A673 (cell line): ENCODE measurements around the gene HBZ. TPM values are rescaled to one million over a fixed set of nuclear protein-coding genes. Genes with fewer than 3 reads are reported as not detected.

Experiments
- BruUV-seq: library from RNA; stranded (reverse); fragments of 400-500 nt; replicated peaks from 2 replicates; lab custom pipeline; 2021; lab: Mats Ljungman, UMichigan
- CTCF ChIA-PET: fragments of 300-600 bp; sonication (Branson Sonifier 250); formaldehyde crosslinking; loops from one replicate; lab custom pipeline; 2022; ENCODE audit warnings: antibody characterized with exemption; lab: Charles Lee
- POLR2A ChIA-PET: fragments of 300-600 bp; sonication (Branson Sonifier 250); formaldehyde crosslinking; loops from one replicate; lab custom pipeline; 2022; ENCODE audit warnings: antibody characterized with exemption; ENCODE audit not compliant: low non-redundant PET; lab: Charles Lee
- DNase-seq: peaks from one replicate; pipeline ENCODE4 v3.0.0-alpha.2; 2015; ENCODE audit warnings: low spot score
- H3K27ac ChIP-seq: fragments of 200-600 bp; sonication (generic); 2 replicates; pipeline ENCODE4 v1.5.1; 2016; ENCODE audit warnings: mixed run types, low read depth, mild to moderate bottlenecking, mixed read lengths, antibody characterized with exemption, low read length; ENCODE audit not compliant: poor library complexity, severe bottlenecking
- H3K27me3 ChIP-seq: fragments of 200-600 bp; sonication (generic); replicated peaks from 2 replicates; pipeline ENCODE4 v1.6.1; 2017; ENCODE audit warnings: mixed run types, low read depth, mild to moderate bottlenecking, mixed read lengths, antibody characterized with exemption, low read length; ENCODE audit not compliant: insufficient read depth, poor library complexity
- H3K36me3 ChIP-seq: fragments of 200-600 bp; sonication (generic); 2 replicates; pipeline ENCODE4 v1.6.1; 2016; ENCODE audit warnings: mixed run types, mild to moderate bottlenecking, mixed read lengths, antibody characterized with exemption, low read length; ENCODE audit not compliant: insufficient read depth, poor library complexity, severe bottlenecking
- H3K4me1 ChIP-seq: fragments of 200-600 bp; sonication (generic); 2 replicates; pipeline ENCODE4 v1.6.1; 2017; ENCODE audit warnings: mixed run types, mild to moderate bottlenecking, mixed read lengths, antibody characterized with exemption, low read length; ENCODE audit not compliant: insufficient read depth, poor library complexity, severe bottlenecking
- H3K4me3 ChIP-seq: fragments of 200-600 bp; sonication (generic); 2 replicates; pipeline ENCODE4 v1.5.1; 2016; ENCODE audit warnings: low read depth, mixed run types, mild to moderate bottlenecking, mixed read lengths, low read length; ENCODE audit not compliant: poor library complexity, severe bottlenecking
- H3K9me3 ChIP-seq: fragments of 200-600 bp; sonication (generic); 2 replicates; pipeline ENCODE4 v1.6.1; 2016; ENCODE audit warnings: mixed run types, low read depth, mild to moderate bottlenecking, mixed read lengths, antibody characterized with exemption, low read length; ENCODE audit not compliant: poor library complexity, severe bottlenecking
- CTCF ChIP-seq: fragments of 300-800, 200-600 bp; sonication (generic); conservative IDR thresholded peaks from 2 replicates; pipeline ENCODE4 v1.5.1; 2017; ENCODE audit warnings: low read depth, mild to moderate bottlenecking, antibody characterized with exemption, low read length, moderate library complexity, mixed read lengths
- EZH2 ChIP-seq: fragments of 200-600 bp; sonication (generic); IDR thresholded peaks from 2 replicates; pipeline ENCODE4 v1.6.1; 2017; ENCODE audit warnings: borderline replicate concordance, low read depth, mild to moderate bottlenecking, mixed read lengths, antibody characterized with exemption, low read length; ENCODE audit not compliant: poor library complexity, severe bottlenecking
- intact Hi-C: fragments of 100-400 bp; cut with micrococcal nuclease; formaldehyde crosslinking; loops from one replicate; pipeline ENCODE4 v1.10.0; 2022; ENCODE audit not compliant: unreplicated experiment
- total RNA-seq: library from RNA; stranded (reverse); gene quantifications from 2 replicates; pipeline ENCODE4 v1.2.3, GENCODE V29; 2021

The HBZ gene
- total RNA-seq, 1 experiment from 2014 or later: not detected

DNA sequence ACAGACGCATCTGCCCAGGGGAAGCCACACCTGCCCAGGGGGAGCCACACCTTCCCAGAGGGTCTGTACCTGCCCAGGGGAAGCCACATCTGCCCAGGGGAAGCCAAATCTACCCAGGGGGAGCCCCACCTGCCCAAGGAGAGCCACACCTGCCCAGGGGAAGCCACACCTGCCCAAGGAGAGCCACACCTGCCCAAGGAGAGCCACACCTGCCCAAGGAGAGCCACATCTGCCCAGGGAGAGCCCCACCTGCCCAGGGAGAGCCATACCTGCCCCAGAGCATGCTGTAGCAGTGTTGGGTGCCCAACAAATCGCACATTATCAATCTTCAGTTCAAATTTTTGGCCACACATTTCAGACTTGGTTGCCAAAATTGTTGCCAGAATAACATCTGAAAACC is 33.6 kb upstream of the HBZ start:
- ChIA-PET POLR2A (no interaction called here), CTCF (no interaction called here)
- DNase-seq: no peak
- H3K9me3 ChIP-seq: no peaks in the 10 kb centered on the region
- peaks cover 23% of the 10 kb centered on the region for H3K36me3 ChIP-seq
- no peak overlapping the region for H3K4me3 ChIP-seq
- no peak for TF ChIP-seq CTCF
- no peak for TF ChIP-seq EZH2
- peaks cover 3% of the 10 kb centered on the region for H3K4me1 ChIP-seq
- BruUV-seq: no TSS peak
- H3K27ac ChIP-seq: no peak overlapping the region
- no peaks in the 10 kb centered on the region for H3K27me3 ChIP-seq
- intact Hi-C loops: no loop called here

DNA sequence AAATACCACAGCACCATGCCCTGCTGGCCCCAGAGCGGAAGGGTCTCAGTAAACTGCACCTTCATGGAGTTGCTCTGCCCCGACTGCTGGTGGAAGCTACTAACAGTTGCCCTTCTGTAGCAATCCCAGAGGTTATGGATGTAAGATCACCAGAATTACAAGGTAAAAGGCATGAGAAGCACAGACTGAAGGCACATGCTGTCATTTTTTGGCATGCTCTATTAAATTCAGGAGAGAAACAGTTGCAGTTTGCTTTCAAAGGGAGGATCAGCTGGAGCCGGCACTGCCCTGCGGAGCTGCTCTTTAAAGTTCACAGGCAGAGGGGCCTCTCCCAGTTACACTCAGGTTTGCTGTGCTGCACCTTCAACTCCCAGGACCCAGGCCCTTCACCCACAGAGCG is 33.1 kb upstream of the HBZ start:
- TF ChIP-seq CTCF (no peak), EZH2 (no peak)
- CTCF ChIA-PET: no interaction called here
- Histone ChIP-seq H3K27ac (no peak overlapping the region), H3K36me3 (peaks cover 23% of the 10 kb centered on the region), H3K4me3 (no peak overlapping the region), H3K4me1 (no peaks in the 10 kb centered on the region), H3K27me3 (no peaks in the 10 kb centered on the region), H3K9me3 (no peaks in the 10 kb centered on the region)
- no TSS peak for BruUV-seq
- POLR2A ChIA-PET: no interaction called here
- intact Hi-C loops: no loop called here
- DNase-seq: no peak

DNA sequence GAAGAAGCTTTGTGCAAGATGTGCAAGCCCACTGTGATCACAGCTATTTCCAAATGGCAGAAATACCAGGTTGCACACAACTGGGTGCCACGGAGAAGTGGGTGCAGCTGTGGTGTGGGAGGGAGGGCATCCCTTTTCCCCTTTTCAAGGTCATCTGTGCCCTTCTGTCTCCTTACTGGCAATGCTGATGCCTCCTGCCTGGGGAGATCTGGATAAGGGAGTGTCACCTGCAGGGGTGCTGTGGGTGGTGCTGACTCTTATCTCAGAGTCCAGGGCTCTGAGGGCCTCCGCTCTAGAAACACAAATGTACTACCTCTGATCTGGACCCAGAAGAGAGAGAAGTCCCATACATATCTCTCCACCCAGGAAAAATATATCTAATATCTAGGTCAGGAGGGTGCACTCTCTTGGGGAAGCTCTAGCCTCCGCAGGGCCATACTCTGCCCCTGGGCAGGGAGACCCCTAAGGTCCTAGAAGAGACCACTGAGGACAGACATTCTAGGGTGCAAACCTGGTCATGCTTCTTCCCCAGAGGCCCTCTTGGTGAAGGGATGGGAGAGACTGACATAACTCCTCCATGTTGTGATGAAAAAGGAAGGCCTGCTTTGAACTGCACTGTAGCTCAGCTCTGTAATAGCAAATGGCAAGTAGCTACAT is 32.5 kb upstream of the HBZ start:
- ChIA-PET POLR2A (no interaction called here), CTCF (no interaction called here)
- no peak overlapping the region for H3K4me3 ChIP-seq
- TF ChIP-seq CTCF (no peak), EZH2 (no peak)
- no peak overlapping the region for H3K27ac ChIP-seq
- intact Hi-C loops: no loop called here
- BruUV-seq: no TSS peak
- peaks cover 23% of the 10 kb centered on the region for H3K36me3 ChIP-seq
- DNase-seq: no peak
- no peaks in the 10 kb centered on the region for H3K4me1 ChIP-seq
- no peaks in the 10 kb centered on the region for H3K9me3 ChIP-seq
- no peaks in the 10 kb centered on the region for H3K27me3 ChIP-seq
